Stimulated activated CD8-positive, alpha-beta memory T cell treated with anti-CD3 and anti-CD28 coated beads, Interleukin-12 subunit alpha, Interleukin-12 subunit beta, amount 100 ng/mL, for 4 hours (primary cell): Measurements from ENCODE around the gene ALDH4A1.
A peak's percentile ranks its signal among the peaks of the same experiment; 100 is the strongest.
"Not testable (repeated sequence)": the region's sequence is repeated elsewhere in the genome, so short reads cannot be mapped to it uniquely, and the experiment has no call there.

Source experiments
- DNase-seq: peaks from one replicate; pipeline ENCODE4 v3.0.0-alpha.2; 2020; ENCODE audit warnings: low read depth

The ALDH4A1 gene

GRCh38 chr1:18900303-18900841 lies 2.0 kb downstream of the ALDH4A1 start:
- no peak for DNase-seq

- no peak for DNase-seq
Measured at GRCh38 chr1:18899363-18900049, 2.8 kb downstream of the ALDH4A1 start.

DNA sequence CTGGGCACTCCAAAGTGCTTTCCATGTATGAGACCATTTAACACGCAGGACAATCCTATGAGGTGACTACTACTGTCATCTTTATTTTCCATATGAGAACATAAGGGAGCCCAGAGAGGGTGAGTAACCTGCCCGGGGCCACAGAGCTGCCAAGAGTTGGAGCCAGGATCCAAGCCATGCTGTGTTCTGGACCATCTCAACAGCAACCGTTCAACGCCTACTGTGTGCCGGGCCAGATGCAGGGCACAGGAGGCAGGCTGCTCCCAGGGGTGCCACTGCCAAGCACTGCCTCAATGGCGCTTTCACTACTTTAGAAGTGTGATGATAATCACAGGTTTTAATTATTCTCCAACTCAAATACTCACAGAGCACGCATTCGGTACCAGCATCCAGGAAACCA lies 3.8 kb downstream of the ALDH4A1 start:
- DNase-seq = no peak

DNA sequence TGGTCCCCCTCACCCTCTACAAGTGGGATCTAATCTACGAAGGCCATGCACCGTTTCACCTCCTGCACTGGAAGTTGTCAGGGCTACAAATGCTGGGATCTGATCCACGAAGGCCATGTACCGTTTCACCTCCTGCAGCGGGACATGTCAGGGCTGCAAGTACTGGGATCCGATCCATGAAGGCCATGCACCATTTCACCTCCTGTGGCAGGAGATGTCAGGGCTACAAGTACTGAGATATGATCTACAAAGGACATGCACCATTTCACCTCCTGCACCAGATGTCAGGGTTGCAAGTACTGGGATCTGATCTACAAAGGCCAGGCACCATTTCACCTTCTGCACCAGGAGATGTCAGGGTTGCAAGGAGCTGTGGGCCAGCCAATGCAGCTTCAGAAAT lies 7.0 kb downstream of the ALDH4A1 start:
- no peak for DNase-seq

DNA sequence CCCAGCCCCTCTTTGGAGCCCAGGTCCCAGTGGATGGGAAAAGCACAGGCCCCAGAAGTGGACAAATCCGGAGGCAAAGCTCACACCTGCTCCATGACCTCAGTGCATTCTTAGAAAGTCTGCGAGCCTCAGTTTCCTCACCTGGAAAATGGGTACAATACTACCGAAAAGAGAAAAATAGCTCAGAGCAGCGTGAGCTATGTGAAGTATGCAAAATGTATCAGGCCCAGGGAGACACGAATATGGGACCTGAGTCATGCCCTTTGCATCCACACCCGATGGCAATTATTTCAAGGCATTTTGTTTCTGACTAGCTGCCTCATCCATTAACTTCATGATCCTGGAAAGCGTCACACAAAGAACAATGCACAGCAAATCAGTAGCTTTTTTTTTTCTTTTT lies 9.2 kb downstream of the ALDH4A1 start:
- no peak for DNase-seq

- DNase-seq = not testable (repeated sequence)
Measured at GRCh38 chr1:18891858-18892257, 10.5 kb downstream of the ALDH4A1 start.

DNA sequence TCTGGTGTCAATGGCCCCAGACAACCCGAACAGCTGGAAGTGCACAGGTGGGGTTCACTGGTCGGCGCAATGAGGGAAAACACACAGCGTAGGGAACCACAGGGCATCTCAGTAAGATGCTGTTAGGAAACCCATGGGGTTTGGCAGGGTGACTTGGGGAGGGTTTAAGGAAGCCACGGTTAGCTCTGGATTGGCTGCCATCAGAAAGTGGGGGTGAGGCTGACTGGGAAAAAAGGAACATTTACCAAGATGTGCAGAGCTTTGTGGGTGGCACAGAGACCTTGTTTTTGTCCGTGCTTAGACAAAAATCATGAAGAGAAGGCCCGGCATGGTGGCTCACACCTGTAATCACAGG lies 11.0 kb downstream of the ALDH4A1 start:
- no peak for DNase-seq

- no peak for DNase-seq
Measured at GRCh38 chr1:18890706-18891425, 11.5 kb downstream of the ALDH4A1 start.

GRCh38 chr1:18886003-18886335 lies 16.4 kb downstream of the ALDH4A1 start:
- no peak for DNase-seq

- no peak for DNase-seq
Measured at GRCh38 chr1:18885311-18886002, 16.9 kb downstream of the ALDH4A1 start.

DNA sequence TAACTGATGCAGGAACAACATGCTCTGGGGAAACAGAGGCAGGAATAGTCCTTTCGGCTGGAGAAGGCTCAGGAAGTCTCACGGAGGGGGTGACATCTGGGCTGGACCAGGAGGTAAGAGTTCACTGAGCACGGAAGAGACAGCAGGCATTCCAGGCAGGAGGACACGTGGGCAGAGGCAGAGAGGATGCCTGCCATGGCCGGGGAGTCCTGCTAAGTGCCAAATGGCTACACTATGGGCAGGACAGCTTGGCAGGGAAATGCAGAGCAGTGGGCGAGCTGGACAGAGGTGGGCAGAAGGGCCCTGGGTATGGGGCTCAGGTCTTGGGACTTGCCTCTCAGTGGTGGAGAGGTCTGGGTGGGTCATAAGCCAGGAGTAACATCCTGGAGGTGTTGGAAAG lies 17.6 kb downstream of the ALDH4A1 start:
- no peak for DNase-seq

DNA sequence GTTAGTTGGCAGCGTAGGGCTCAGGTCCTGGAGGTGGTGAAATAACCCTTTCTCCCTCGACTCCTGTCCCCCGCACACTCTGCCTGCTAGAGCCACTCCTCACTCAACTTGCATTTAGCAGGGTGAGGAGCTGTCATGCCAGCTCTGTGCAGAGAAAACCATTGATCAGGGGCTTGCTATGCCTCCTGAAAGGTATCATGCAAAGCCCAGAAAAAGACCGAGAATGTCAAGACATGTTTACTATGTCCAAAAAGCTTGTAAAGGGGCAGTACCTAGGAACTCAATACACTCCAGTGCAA lies 18.0 kb downstream of the ALDH4A1 start:
- no peak for DNase-seq

DNA sequence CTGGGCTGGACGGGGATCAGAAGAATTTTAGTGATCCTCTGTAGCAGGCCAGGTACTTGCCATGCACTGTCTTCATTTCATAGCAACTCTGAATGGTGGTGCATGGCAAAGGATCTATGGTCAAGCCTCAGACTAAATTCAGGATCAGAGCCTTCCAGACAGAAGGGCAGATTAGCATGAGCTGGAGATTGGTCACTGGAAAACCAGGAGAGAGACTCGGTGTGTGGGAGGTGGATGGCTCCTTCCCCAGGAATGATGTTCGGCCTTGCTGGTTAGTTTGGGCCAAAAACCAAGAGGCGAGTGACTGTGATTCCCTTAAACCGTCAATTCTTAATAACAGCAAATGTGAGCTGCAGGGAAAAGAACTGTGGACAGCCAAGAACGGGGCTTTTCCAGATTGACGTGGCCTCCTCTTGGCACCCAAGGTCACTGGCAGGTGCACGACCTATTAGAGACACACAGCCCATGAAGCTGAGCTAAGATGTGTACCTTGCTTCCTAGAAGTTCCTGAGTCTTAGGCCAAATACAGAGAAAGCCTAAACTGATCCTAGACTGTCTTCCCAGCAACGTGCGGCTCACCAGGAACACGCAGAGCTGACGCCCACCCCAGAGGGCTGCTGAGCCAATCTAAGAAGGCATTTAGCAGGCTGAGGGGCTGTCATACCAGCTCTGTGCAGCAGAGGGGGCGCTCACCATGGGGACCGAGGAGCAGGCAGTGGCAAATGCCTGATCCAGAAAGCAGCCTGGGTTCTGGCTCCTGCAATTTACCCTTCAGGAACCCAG lies 18.5 kb downstream of the ALDH4A1 start:
- peak; percentile 34 for DNase-seq

DNA sequence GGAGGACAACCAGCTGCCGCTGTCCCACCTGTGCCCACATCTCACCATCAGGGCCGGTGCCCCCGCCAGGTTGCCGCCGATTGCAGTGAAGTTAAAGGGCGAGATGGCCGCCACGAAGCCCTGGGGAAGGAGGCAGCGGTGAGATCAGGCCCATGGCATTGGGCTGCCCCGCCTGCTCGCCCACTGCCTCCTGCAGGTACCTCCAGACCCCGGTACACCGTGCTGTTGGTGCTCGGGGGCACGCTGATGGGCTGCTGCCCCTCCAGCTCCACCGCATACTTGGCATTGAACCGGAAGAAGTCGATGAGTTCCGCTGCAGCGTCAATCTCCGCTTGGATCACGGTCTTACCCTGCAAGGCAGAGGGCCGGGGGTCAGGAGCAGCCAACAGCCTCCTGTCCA lies 19.3 kb downstream of the ALDH4A1 start:
- DNase-seq = no peak

GRCh38 chr1:18882486-18882885 lies 19.9 kb downstream of the ALDH4A1 start:
- no peak for DNase-seq

- DNase-seq = no peak
Measured at GRCh38 chr1:18881642-18882431, 20.5 kb downstream of the ALDH4A1 start.

- no peak for DNase-seq
Measured at GRCh38 chr1:18881164-18881563, 21.2 kb downstream of the ALDH4A1 start.

DNA sequence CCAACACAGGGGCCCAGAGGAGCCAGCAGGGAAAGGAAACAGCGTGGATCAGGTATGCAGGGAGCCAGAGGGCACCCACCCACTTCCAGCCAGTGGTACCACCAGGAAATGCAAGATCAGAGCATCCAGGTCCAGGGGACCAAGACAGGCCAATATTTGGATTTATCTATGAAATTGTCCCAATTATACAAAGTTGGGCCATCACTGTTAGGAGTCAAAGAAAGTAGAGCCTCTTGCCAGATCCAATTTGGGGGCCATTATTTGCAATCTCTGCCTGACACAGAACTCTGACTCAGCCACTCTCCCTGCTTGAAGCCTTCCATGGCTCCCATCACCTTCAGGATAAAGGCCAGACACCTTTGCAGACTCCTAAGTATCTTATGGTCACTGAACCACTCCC lies 21.8 kb downstream of the ALDH4A1 start:
- no peak for DNase-seq

DNA sequence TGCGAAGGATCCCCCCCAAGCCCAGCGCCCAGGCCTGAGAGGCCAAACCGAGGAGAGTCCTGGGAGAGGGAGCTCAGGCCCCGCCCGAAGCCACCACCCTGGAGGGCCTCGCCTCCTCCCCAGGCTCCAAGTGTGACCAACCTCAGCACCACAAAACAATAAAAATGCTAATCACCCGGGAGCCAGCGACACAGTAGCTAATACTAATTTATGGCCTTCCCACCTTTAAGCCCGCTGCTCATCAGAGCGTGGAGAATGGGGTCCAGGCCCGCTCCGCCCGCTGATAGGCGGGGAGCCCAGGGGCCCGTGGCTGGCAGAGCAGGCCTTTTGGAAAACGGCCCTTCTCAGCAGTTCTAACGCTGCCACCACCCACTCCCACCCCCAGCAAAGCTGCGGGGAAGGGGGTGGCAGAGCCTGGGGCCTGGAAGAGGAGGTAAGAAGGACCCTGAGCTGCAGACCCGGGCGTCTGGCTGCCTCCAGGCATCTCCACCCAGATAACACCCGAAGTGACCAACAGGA lies 22.5 kb downstream of the ALDH4A1 start:
- no peak for DNase-seq

DNA sequence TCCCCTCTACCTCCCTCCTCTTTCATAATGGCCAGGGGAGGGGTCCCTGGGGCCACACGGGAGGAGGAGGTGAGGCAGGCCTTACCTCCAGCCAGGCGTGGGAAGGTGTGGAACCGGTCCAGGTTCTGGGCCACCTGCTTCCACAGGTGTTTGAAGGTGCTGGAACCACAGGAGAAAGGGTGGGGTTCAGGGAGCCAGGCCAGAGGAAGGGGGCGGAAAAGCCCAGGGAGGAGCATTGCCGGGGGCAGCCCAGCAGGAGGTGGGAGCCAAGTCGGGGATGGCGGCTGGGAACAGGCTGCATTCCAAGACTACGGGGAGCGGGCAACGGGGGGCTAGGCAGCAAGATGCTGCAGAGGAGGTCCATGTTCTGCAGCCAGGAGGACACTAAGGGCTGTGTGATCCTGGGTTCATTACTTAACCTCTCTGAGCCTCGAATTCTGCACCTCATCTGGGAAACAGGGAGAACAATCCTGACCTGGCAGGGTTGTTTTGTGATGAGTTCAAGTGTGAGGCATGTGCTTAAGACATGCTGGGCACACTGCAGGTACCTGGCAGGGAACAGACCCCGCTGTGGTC lies 23.1 kb downstream of the ALDH4A1 start:
- no peak for DNase-seq

- no peak for DNase-seq
Measured at GRCh38 chr1:18878538-18879214, 23.7 kb downstream of the ALDH4A1 start.
